Ishikawa (cell line): ENCODE measurements around the gene COTL1.

Source experiments
- CEBPB ChIP-seq: IDR thresholded peaks from 2 replicates; pipeline ENCODE4 v1.6.1; 2012
- CREB1 ChIP-seq: IDR thresholded peaks from 2 replicates; pipeline ENCODE4 v1.6.1; 2012; ENCODE audit warnings: low read depth
- EGR1 ChIP-seq: IDR thresholded peaks from 2 replicates; pipeline ENCODE4 v1.6.1; 2012
- EP300 ChIP-seq: IDR thresholded peaks from 2 replicates; pipeline ENCODE4 v1.6.1; 2012; ENCODE audit warnings: borderline replicate concordance
- FOXM1 ChIP-seq: IDR thresholded peaks from 2 replicates; pipeline ENCODE4 v1.6.1; 2012; ENCODE audit warnings: low read depth, borderline replicate concordance
- MAX ChIP-seq: IDR thresholded peaks from 2 replicates; pipeline ENCODE4 v1.6.1; 2012
- NFIC ChIP-seq: IDR thresholded peaks from 2 replicates; pipeline ENCODE4 v1.6.1; 2012
- RAD21 ChIP-seq: IDR thresholded peaks from 2 replicates; pipeline ENCODE4 v1.6.1; 2012; ENCODE audit warnings: low read depth
- REST ChIP-seq: IDR thresholded peaks from 2 replicates; pipeline ENCODE4 v1.6.1; 2012; ENCODE audit warnings: low read depth, mild to moderate bottlenecking
- TAF1 ChIP-seq: IDR thresholded peaks from 2 replicates; pipeline ENCODE4 v1.6.1; 2012; ENCODE audit warnings: low read depth, mild to moderate bottlenecking
- TCF12 ChIP-seq: IDR thresholded peaks from 2 replicates; pipeline ENCODE4 v1.6.1; 2012; ENCODE audit warnings: low read depth
- TEAD4 ChIP-seq: IDR thresholded peaks from 2 replicates; pipeline ENCODE4 v1.6.1; 2012
- USF1 ChIP-seq: IDR thresholded peaks from 2 replicates; pipeline ENCODE4 v1.6.1; 2012
- YY1 ChIP-seq: IDR thresholded peaks from 2 replicates; pipeline ENCODE4 v1.6.1; 2012; ENCODE audit warnings: low read depth
- ZBTB7A ChIP-seq: IDR thresholded peaks from 2 replicates; pipeline ENCODE4 v1.6.1; 2012; ENCODE audit warnings: low read depth

COTL1 gene

GRCh38 chr16:84518804-84519341, 99.0 kb downstream of the COTL1 start:
- no peak for TF ChIP-seq FOXM1
- no peak for TF ChIP-seq CEBPB
- TF ChIP-seq EP300: no peak
- TF ChIP-seq EGR1: no peak
- no peak for TF ChIP-seq ZBTB7A
- TF ChIP-seq YY1: no peak
- TF ChIP-seq RAD21: no peak
- no peak for TF ChIP-seq CREB1
- no peak for TF ChIP-seq NFIC
- no peak for TF ChIP-seq TCF12
- TF ChIP-seq TEAD4: no peak
- no peak for TF ChIP-seq MAX
- no peak for TF ChIP-seq TAF1
- TF ChIP-seq REST: no peak
- TF ChIP-seq USF1: no peak

- TF ChIP-seq CREB1: no peak
Measured at GRCh38 chr16:84517366-84517765, 100.5 kb downstream of the COTL1 start.
